ENCODE results near the gene RNASE4.

RNASE4 gene

DNA sequence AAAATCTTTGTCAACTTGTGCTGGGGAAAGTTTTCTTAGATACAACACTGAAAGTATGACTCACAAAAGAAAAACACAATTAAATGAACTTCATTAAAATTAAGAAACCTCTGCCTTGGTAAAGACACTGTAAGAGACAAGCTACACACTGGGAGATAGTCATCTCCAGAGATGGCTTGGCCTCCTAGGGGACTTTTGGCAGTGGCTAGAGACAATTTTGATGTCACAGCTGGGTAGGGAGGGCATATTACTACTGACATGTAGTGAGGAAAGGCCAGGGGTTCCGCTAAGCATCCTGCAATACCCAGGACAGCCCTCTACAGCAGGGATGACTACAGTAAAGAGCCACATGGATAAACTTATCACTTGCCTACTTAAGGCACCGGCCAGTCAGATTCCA is 8.7 kb upstream of the RNASE4 start:
- no peak for DNase-seq (ENCODE audit: low read depth)

DNA sequence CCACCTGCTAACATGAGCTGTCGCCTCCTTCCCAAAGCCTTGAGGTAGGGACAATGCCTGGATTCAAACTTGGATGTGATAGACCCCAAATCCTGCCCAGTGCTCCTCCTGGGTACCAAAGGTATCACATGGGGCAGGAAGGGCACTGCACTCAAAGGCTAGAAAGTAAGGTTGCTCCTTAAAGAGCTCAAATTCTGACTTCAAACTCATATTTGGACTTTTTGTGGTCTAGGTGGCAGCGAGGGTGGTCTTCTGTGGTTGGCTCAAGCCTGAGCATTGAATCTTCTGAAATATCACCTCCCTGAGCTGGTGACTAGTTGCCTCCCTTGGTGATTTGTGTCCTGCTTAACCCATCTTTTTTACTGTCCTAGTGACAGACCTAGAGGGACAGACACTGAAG is 8.3 kb upstream of the RNASE4 start:
- no peak for DNase-seq (ENCODE audit: low read depth)

DNA sequence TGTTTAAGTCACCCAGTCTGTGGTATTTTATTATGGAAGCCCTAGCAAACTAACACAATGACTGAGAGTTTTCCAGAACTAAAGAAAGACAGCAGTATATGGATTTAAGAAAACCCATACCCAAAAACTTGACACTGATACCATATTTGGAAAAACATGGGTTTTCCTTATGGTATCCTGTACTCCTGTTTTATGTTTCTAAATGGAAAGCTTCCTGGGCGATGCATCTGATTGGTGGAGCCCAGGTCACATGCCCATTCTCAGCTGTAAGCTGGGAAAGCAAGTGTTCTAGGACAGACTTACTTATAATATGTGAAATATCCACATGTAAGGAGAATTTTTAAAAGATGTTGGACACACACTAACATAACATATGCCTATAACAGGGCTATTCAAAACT is 4.5 kb upstream of the RNASE4 start:
- no peak for DNase-seq (ENCODE audit: low read depth)

DNA sequence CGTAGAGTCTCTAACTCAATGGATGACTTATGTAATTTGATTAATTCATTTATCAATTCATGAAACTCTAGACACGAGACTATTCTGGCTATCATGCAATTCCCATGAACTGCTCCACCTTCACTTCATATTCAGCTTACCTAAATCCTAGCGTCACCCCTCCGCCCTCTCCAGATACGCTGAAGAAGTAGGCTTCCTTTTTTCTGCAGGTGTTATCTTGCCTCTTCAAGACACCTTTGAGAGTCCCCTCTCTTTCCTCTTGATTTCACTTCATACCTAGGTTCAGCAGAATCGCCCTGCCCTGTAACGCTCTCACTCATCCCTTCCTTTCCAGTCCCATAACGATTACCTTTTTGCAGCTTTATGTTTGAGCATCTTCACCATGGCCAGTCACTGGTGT is 4.0 kb upstream of the RNASE4 start:
- DNase-seq (ENCODE audit: low read depth): no peak

DNA sequence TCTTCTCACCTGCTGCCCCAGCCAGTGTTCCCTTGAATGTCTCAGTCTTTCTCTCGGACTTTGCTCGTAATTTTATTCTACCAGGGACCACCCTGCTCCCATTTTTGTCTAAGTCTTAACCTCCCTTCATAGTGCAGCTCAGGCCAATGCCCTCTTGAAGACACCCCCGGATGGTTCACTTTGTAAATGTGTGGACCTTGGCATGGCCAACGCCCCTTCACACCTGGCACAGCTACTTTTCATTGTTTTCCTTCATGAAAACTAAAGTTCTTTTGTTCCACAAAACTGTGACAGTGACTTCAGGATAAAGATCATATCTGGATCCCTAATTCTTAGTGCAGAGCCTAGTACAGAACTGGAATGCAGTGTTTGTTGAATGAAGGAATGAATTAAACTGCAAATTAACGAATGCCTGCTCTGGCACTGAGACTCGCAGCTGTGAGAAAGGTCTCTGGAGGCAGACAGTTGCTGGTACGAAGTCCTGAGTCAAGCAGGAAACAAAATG is 3.5 kb upstream of the RNASE4 start:
- DNase-seq (ENCODE audit: low read depth): no peak

DNA sequence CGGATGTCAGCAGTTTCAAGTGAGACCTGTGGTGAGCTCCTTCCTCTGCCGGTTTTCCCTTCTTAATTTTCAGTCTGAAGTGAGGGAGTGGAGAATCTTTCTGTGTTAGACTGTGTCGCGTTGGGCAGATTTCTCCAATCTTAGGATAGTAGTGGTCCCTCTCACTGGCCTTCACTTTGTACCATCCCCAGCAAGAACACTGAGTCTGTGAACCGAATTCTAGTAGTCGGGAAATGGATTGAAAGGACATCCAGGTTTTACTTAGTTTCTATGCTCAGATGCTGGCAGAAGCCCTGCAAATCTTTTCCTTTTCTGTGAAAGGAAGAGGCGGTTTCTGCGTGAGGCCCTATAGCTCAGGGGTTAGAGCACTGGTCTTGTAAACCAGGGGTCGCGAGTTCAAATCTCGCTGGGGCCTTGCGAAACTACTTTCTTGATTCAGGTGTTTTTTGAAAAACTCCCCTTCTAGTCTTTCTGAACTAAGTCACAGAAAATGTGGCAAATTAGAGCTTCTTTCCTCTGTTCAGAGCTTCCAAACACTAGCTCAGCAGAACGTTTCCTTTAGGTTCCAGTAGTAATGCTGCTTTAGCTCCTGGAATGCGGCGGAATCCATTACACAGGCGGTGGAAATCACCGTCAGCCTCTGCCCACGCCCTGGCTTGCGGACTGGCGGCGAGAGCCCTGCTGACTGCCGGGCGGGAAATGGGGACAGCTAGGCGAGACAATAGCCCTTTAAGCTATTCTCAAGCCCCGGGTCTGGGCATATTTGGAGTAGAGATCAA is 2.8 kb upstream of the RNASE4 start:
- peak; percentile 86 for DNase-seq (ENCODE audit: low read depth)

DNA sequence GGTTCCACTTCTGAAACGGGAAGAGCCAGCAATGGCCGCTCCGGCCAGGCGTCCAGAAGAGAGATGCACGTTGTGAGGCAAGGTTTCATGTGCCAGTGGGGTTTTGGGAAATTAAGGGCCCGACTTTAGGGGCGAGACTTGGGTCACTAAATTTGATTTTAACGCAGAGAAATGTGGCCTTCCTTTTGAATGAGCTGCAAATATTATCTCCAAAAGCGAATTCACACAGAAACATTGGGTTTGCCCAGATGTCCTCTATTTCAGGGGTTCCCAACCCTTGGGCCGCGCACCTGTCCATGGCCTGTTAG is 2.3 kb upstream of the RNASE4 start:
- DNase-seq (ENCODE audit: low read depth): no peak

DNA sequence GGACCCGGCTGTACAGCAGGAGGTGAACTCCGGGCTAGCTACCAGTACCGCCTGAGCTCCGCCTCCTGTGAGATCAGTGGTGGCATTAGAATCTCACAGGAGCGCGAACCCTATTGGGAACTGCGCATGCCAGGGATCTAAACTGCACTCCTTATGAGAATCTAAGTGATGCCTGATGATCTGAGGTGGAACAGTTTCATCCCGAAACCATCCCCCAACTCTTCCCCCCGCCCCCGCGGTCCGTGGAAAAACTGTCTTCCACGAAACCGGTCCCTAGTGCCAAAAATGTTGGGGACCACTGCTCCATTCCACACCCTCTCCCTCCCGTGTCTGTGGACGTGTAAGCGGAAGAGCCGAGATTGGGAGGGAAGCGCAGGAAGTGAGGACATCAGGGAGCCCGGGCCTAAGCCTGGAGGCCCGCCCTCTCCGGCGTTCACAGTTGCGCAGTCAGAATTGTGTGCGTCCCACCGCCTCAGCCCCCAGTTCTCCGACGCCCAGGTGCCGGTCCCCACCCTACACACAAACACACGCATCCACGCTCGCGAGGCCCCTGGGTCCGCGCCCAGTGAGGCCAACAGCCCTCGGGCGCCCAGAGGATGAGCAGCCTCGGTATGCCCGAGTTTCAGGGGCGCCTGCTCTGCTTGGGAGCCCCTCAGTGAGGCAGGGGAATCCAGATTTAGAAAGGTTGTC is 1.8 kb upstream of the RNASE4 start:
- peak; percentile 92 for DNase-seq (ENCODE audit: low read depth)

DNA sequence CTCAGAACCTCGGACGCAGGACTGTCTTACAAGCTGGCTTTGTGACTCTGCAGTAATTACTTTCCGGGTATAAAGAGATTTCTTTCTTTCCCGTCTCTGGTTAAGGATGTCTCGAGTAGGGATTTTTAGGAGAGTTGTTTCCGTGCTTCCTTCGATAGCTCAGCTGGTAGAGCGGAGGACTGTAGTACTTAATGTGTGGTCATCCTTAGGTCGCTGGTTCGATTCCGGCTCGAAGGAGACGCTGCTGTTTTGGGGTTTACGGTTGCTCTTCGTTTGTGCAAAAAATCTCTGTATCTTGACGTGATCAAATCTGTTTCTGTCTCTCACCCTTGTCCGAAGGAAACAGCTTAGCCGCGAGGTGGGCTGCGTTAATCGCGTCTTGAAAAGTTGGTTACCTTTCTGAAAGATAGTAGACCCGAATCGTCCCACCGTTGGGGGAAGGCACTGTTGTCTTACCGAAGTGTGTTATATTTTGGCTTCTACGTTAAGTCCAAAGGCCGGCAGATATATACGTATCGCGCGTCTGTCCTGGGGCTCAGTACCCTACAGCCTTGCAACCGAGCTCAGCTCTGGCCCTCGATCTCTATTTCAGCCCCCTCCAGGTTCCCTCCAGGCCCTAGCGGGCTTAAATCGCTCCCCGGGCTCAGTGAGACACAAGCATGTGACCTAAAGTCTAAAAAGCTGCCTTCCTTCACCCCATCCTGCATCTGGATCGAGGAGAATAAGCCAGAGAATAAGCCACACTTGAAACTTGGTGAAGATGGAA is 1.1 kb upstream of the RNASE4 start:
- peak; percentile 90 for DNase-seq (ENCODE audit: low read depth)

DNA sequence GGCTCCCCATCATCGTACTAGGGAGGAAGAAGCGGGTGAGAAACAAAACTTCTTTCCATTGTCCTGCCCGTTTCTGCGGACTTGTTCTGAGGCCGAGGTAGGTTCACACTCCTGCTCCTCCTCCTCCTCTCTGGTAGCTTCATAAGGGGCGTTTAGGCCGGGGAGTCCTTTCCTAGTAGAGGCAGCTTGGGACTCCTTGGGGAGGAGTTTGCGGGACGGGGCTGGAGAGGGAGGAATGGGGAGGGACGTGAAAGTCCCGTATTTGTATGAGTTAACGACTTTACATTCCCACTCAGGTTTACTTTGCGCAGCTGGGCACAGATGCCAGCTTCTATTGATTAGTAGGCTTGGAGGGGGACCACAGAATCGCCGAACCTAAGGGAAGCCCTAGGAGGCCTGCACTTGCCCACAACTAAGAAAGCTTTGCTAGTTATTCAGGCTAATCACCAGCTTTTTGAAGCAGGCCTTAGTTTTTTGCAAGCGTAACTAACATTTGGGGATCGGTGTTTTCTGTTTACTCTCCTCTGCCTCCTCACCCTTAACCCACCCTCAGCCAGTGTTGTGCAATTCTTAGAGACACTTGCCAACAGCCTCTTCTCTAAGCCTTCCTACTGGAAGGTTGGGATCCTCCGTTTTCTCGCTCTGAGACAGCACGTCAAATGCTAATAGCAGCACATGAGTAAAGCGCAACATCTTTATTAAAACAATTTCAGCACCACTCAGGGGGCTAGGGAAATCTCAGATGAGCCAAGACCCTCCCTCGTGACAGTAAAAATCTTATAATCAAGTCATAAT is 499 bp downstream of the RNASE4 start:
- peak; percentile 58 for DNase-seq (ENCODE audit: low read depth)

DNA sequence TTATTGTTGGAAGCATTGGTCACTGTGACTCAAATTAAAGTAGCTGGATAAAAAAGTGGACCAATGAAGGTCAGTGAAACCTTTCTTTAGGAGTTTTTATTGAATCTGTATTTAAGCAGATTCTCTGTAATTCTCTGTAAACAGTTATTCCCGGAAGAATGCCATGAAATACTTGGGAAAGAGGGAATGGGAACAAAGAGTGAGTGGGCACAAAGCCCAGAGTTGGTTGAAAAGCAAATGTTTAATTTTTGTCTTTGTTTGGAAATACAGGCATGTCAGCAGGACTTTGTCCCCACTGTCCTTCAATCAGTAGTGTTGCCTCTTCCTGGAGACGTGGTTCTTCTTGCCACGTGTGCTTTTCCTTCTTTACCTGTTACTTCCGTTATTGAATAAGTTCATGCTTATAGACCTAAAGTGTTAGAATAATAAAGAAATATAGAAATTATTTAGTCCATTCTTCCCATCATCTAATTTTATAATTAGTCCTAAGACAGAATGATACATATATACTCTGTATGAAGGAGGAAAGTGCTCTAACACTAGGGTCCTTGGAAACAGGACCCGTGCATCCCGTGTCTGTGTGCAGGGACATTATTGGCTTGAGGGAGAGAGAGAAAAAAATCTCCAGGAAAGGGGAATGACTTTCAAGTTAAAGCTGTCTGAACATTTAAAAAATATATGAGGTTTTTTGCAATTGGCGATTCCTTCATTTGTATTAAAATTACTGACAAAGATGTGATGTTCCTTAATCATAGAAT is 2.2 kb downstream of the RNASE4 start:
- DNase-seq (ENCODE audit: low read depth): no peak

DNA sequence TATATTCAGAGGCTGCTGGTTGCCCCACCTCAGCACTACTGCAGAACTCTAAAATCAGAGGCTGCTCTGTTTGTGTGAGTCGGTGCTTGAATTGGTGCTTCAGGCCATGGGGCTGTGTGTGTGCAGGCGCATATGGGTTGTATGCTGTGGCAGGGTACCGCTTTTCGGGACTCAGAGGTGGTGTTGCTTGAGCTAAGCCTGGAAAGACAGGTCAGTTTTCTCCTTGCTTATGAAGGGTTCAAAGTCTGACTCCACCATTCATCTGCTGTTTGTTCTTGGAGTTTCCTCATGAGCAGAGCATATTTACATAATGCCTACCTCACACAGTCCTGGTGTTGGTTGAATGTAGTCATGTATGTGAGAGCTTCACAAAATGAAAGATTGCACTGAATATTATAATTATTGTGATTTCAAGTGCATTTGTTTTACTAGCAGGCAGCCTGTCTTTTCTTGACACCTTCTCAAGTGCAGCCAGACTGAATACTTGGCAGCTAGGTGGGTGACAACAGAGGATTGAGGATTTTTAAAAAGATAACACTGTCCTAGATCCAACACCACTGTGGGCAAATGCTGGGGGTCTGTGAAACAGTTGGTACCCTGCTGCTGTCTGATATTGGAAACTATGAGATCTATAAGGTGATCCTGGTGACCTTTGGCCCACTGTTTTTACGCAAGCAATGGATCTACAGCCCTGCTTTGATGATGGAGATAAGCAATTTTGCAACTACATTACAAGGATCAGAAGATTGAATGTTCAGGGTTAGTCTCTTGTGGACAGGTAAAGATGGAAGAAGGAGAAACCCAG is 3.2 kb downstream of the RNASE4 start:
- no peak for DNase-seq (ENCODE audit: low read depth)

DNA sequence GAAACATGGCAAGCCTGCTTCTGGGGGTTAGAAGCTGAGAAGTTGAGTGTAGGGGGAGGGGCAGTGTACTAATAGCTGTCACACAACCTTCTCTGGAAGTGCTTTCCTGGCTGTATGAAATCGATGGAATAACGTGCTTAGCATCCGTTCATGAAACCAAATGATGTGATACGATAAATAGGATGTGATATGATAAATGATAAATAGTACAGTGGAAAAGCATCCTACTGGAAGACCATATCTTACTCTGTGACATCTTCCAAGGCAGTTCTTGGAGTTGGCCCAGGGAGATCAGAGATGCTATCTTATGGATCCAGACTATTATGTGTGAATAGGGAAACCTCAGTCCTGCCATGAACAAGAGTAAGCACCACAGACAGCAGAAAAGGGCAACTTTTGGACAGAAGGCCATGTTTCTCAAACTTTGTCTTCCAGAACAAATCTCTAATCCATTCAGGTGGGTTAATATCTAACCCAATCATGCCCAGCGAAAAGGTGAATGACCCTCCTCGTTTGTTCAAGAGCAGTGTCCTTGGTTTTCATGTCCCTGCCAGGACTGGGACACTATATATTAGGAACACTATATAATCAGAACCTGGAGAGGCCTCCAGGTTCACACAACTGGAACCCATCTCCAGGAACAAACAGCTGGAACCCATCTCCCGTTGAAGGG is 3.9 kb downstream of the RNASE4 start, which contains the start of gene ANG:
TSS of gene ANG (plus strand) at position 598 of the 673 bp plus-strand sequence. CDS start 4,801 bp downstream, outside the sequence.
- no peak for DNase-seq (ENCODE audit: low read depth)

DNA sequence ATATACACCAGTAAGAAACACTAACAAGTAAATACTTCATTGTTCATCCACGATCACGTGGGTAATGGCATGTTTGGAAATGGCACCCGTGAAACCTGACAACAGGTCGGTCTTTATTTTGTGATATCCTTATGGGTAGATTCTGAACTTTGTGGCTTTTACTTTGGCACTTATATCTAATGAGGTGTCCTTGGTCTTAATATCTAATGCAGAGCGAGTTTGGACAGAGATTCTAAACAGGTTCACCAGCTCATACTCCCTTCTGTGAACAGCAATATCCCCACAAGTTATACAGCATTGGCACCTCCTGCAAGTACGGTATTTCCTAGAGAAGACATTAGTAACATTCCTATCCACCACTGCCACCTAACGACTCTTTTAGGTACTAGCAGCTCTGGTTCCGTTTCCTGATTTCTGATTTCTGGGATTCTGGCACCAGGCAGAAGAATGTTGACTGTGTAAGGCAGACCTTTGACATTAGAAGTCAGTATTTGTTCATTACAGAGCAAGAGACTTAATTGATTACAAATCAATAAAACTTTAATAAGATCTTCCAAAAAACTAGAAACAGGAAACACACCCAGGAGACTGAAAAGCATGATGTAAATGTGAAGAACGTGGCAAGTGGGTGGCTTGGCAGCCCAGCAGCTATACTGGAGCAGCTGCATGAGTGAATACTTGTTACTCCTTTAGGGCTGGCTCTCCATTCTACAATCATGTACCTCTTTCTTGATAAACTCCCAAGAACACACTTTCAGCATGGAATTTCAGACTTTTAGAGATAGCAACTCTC is 6.7 kb downstream of the RNASE4 start:
- DNase-seq (ENCODE audit: low read depth): peak; percentile 65

DNA sequence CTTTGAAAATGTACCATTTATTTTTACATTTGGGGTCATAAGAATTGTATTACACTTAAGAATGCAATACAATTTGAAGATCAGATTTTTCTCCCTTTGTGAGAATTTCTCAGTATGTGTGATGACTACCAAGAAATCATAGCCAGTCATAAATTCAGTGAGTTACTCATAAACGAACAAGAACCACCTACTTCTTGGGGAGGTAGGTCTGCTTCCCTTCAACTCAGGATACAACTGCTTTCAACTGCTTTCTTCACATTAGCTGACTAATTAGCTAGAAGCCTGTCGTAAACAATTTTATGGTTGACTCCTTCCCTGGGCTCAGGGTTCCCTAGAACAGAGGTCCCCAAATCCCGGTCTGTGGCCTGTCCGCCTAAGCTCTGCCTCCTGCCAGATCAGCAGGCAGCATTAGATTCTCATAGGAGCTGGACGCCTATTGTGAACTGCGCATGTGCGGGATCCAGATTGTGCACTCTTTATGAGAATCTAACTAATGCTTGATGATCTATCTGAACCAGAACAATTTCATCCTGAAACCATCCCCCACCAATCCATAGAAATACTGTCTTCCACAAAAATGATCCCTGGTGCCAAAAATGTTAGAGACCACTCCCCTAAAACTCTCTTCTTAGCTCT is 7.9 kb downstream of the RNASE4 start:
- no peak for DNase-seq (ENCODE audit: low read depth)

DNA sequence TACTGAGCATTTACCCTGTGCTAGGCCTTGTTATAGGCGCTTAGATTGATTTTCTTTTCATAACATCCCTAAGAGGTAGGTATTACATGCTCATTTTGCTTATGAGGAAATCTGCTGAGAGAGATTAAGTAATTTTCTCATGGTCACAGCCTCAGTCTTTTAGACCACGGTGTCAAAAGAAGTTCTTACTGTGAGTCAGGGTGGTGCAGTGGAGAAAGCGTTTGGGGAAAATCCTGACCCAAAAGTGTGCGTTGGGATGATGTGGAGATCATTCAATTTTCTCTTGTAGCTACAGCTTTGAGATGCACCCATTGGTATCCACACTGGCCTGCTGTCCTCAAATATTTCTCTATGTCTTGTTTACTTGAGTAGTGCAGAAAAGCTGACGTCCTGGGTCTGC is 12.4 kb downstream of the RNASE4 start:
- no peak for DNase-seq (ENCODE audit: low read depth)

DNA sequence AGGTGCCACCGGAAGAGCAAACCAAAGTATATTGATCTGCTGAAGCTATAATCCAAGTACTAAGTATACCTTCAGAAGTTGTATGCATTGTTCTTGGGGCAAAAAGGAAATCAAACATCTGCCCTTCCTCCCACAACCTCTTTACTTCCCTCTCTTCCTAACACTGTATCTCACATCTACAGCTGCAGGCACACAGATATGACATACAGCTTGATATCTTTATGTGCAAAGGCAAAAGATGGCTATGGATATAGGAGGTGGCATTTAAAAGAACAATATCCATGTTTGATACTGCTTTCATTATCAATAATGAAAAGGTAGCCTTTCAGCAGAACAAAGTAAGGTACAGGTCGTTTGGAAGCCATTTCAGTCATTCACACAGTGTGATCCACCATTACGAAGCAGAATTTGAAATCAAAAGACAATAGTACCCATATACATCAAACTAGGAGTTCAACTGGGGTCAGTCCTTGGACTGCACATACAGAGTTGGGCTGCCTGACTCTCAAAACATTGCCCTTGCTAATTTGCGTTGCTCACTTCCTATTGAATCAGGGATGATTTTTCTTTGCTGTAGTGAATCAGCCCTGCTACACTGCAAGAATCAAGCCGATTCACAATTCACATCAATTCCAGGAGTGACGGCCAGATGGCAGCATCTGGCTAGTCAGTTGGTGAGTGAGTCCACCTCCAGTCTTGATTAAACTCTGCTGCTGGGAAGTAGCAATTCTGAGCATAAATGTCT is 13.1 kb downstream of the RNASE4 start:
- DNase-seq (ENCODE audit: low read depth): peak; percentile 61

DNA sequence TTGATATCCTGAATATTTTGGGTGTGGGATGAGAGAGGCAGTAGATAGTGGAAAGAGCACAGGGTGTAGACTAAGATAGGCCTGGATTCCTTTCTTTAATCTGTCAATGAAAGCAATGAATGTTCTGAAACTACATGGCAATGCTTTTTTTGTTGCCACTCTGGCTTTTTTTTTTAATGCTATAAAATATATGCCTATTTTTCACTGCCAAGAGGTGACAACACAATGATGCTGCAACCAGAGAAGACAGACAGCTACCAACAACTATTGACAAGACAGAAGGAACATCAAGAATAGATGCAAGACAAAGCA is 13.6 kb downstream of the RNASE4 start:
- DNase-seq (ENCODE audit: low read depth): no peak

Measured in amniotic epithelial cell (primary cell).